ENCODE data around the gene EAF2.

DNA sequence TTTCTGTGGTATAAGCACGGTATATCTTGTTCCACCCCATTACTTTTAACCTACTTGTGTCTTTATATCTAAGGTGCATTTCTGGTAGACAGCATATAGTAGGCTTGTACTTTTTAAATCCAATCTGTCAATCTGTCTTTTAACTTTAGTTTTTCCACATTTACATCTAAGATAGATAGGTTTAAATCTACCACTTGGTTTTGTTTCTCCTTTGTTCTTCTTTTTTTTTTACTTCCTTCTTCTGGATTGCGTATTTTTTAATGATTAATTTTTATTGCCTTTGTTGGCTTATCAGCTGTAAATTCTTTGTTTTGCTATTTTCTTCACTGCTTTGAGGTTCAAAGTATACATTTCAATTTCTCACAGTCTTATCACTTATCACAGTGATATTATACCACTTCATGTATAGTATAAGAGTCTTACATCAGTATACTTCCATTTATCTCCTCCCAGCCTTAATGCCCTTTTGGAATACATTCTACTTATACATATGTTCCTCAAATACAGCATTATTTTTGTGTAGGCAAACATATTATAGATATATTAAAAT, 31.2 kb upstream of the EAF2 start:
- no peak for TF ChIP-seq POLR2A (IDR thresholded peaks at IDR 0.05; ENCODE audit: low read length)
- TF ChIP-seq GATA1 (IDR thresholded peaks at IDR 0.05; ENCODE audit: low read depth, low read length): no peak

All from erythroblast (primary cell).